Peyer's patch (tissue), 4 donors: ENCODE data around the gene PGLYRP2.

Experiments used
- CTCF ChIP-seq, 6 experiments: fragments of 450-650 bp in 4 of 6; fragments of 200-600 bp in 2 of 6; sonication (generic) in 1 of 6; IDR thresholded peaks; one replicate each; pipeline ENCODE4 v1.5.1; 2017 to 2019; ENCODE audit warnings: antibody characterized with exemption in 6 of 6, mild to moderate bottlenecking in 3 of 6, moderate library complexity in 1 of 6
- POLR2A ChIP-seq, 2 donors: fragments of 450-650 bp; IDR thresholded peaks; one replicate each; pipeline ENCODE4 v1.5.1; 2017; ENCODE audit warnings: antibody characterized with exemption in 2 of 2, mild to moderate bottlenecking in 2 of 2, moderate library complexity in 2 of 2

- TF ChIP-seq CTCF (IDR thresholded peaks at IDR 0.05) = no peak
- TF ChIP-seq POLR2A (IDR thresholded peaks at IDR 0.05) = no peak
These were observed 34.1 kb downstream of the PGLYRP2 start for GRCh38 chr19:15445227-15445605.
